Stomach (tissue), 9 donors: ENCODE measurements around the gene PAK2. TPM values are rescaled to one million over a fixed set of nuclear protein-coding genes. Genes with fewer than 3 reads are reported as not detected.
A peak's percentile ranks its signal among the peaks of the same experiment; 100 is the strongest.
"Not testable (repeated sequence)": the region's sequence is repeated elsewhere in the genome, so short reads cannot be mapped to it uniquely, and the experiment has no call there.

Experiments
- DNase-seq, 2 donors: peaks; one replicate each; pipeline versions ENCODE4 v3.0.0 to v3.0.0-alpha.2; 2013 to 2019
- H3K27ac ChIP-seq, 5 donors: fragments of 200-600 bp in 4 of 5; sonication (generic) in 4 of 5; one replicate each; pipeline ENCODE4 v1.5.1; 2013 to 2019; ENCODE audit warnings: mild to moderate bottlenecking in 1 of 5, moderate library complexity in 1 of 5
- H3K27me3 ChIP-seq, 3 donors: fragments of 200-600 bp; sonication (generic); one replicate each; pipeline ENCODE4 v1.5.1; 2017 to 2019; ENCODE audit warnings: mixed run types in 1 of 3
- H3K36me3 ChIP-seq, 4 donors: fragments of 200-600 bp; sonication (generic); 1 replicate in 3 of 4; 2 replicates in 1 of 4; pipeline ENCODE4 v1.5.1; 2016 to 2019
- H3K4me1 ChIP-seq, 4 donors: fragments of 200-600 bp; sonication (generic); one replicate each; pipeline ENCODE4 v1.5.1; 2016 to 2019
- H3K4me3 ChIP-seq, 4 donors: fragments of 200-600 bp; sonication (generic) in 3 of 4; one replicate each; pipeline ENCODE4 v1.5.1; 2016 to 2019; ENCODE audit warnings: mild to moderate bottlenecking in 1 of 4
- H3K9me3 ChIP-seq, 4 donors: fragments of 200-600 bp; sonication (generic); one replicate each; pipeline ENCODE4 v1.5.1; 2016 to 2019
- EP300 ChIP-seq: sonication (generic); formaldehyde crosslinking; IDR thresholded peaks from one replicate; pipeline ENCODE4 v1.6.1; 2017; ENCODE audit warnings: antibody characterized with exemption
- POLR2A ChIP-seq, 4 donors: fragments of 450-650 bp; IDR thresholded peaks; one replicate each; pipeline ENCODE4 v1.6.1; 2016; ENCODE audit warnings: antibody characterized with exemption in 4 of 4, control low read depth in 2 of 4, mild to moderate bottlenecking in 1 of 4, moderate library complexity in 1 of 4
- POLR2AphosphoS5 ChIP-seq, 3 donors: sonication (generic); formaldehyde crosslinking; IDR thresholded peaks; one replicate each; pipeline ENCODE4 v1.6.1; 2016; ENCODE audit warnings: antibody characterized with exemption in 3 of 3
- WGBS, 5 donors: extraction: QIAGEN DNeasy Blood & Tissue Kit in 3 of 5; methylation state at CpG; one replicate each; pipeline versions ENCODE4 v1.1.5 to v1.1.7; 2013 to 2018; 5-methylcytosine and 5-hydroxymethylcytosine counted together
- intact Hi-C: fragments of 100-400 bp; cut with DNase I; formaldehyde crosslinking; loops from one replicate; pipeline ENCODE4 v1.15.1; 2023; ENCODE audit warnings: low total_unique reads
- polyA plus RNA-seq, 3 donors: library from polyadenylated mRNA; stranded (reverse); fragments of 200-250 nt; gene quantifications; one replicate each; pipeline ENCODE4 v1.2.3, GENCODE V29; 2013
- total RNA-seq, 5 donors: library from RNA; depleted of rRNA; stranded (reverse); fragments of >200 nt; gene quantifications; one replicate each; pipeline versions ENCODE4 v1.1.0 to v1.2.3, GENCODE V29; 2014 to 2016
- TF ChIP-seq, protein P1 (sequence below), 7 experiments: fragments of 450-650 bp in 4 of 7; fragments of 200-600 bp in 3 of 7; sonication (generic) in 3 of 7; IDR thresholded peaks; one replicate each; pipeline ENCODE4 v1.5.1; 2016 to 2019; ENCODE audit warnings: antibody characterized with exemption in 7 of 7, control low read depth in 2 of 7, mild to moderate bottlenecking in 1 of 7
- donor health status: healthy with polysubstance abuse.
- donor health status: Bipolar disorder and iron deficiency.
- donor health status: healthy.

Gene PAK2
- total and polyA plus RNA-seq, 8 donors: 11.1 to 88.7 (median 22.0) TPM

DNA sequence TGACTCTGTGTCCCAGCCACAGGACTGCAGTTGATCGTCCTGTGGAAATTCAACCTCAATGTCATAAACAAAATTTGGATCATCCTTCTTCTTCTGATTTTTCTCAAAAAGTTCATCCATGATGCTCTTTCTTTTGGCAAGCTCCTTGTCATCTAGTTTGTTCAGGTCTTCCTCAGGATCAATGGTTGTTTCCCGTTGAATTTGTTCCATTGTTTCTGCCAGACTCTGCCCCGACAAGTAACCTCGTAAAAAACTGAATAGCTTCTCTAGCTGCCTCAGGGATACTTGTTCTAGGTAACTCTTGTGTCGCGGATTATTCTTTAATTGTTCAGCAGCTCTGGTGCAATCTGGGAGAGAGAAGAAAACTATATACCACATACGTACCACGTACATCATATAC lies 32.1 kb upstream of the PAK2 start:
- 85 to 96% (median 95%) methylated on average over 8 of the region's 8 CpGs for WGBS, 5 donors
- intact Hi-C loops: no loop called here
- no peak for DNase-seq
- Histone ChIP-seq H3K27ac (no peak overlapping the region), H3K36me3 (no peaks in the 10 kb centered on the region), H3K4me1 (peaks cover 8 to 12% (median 10%) of the 10 kb centered on the region in 4 donors), H3K9me3 (no peaks in the 10 kb centered on the region), H3K4me3 (no peak overlapping the region), H3K27me3 (no peaks in the 10 kb centered on the region)
- TF ChIP-seq POLR2A (IDR thresholded peaks at IDR 0.05) (no peak), EP300 (no peak), POLR2AphosphoS5 (IDR thresholded peaks at IDR 0.05) (no peak)
- TF ChIP-seq, protein P1, sequence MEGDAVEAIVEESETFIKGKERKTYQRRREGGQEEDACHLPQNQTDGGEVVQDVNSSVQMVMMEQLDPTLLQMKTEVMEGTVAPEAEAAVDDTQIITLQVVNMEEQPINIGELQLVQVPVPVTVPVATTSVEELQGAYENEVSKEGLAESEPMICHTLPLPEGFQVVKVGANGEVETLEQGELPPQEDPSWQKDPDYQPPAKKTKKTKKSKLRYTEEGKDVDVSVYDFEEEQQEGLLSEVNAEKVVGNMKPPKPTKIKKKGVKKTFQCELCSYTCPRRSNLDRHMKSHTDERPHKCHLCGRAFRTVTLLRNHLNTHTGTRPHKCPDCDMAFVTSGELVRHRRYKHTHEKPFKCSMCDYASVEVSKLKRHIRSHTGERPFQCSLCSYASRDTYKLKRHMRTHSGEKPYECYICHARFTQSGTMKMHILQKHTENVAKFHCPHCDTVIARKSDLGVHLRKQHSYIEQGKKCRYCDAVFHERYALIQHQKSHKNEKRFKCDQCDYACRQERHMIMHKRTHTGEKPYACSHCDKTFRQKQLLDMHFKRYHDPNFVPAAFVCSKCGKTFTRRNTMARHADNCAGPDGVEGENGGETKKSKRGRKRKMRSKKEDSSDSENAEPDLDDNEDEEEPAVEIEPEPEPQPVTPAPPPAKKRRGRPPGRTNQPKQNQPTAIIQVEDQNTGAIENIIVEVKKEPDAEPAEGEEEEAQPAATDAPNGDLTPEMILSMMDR (IDR thresholded peaks at IDR 0.05): no peak

DNA sequence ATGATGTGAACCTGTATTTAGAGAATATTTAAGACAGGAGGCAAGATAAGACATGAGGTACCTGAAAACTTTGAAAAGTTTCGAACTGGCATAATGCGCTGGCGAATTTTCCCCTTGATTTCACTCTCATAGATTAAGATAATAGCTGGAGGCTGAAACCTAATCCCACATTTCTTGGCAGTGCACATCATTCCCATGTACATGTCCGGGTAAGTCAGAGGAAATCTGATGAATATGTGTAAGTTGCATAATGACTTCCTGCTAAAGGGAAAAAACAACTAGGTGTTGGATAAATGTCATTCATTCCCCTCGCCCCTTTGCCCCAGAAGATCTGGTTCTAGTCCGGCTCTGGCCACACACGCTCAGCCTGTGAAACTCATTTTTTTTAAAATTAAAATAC lies 31.2 kb upstream of the PAK2 start:
- TF ChIP-seq, protein P1 (IDR thresholded peaks at IDR 0.05): no peak
- TF ChIP-seq POLR2A (IDR thresholded peaks at IDR 0.05): no peak
- TF ChIP-seq EP300: no peak
- TF ChIP-seq POLR2AphosphoS5 (IDR thresholded peaks at IDR 0.05): no peak
- Histone ChIP-seq H3K36me3 (no peaks in the 10 kb centered on the region), H3K9me3 (no peaks in the 10 kb centered on the region), H3K4me1 (peaks cover 14 to 20% (median 16%) of the 10 kb centered on the region in 4 donors), H3K27me3 (no peaks in the 10 kb centered on the region), H3K27ac (no peak overlapping the region), H3K4me3 (no peak overlapping the region)
- DNase-seq: no peak
- 76 to 85% (median 80%) methylated on average over 7 of the region's 7 CpGs for whole genome bisulfite sequencing, 5 donors
- intact Hi-C loops: no loop called here

DNA sequence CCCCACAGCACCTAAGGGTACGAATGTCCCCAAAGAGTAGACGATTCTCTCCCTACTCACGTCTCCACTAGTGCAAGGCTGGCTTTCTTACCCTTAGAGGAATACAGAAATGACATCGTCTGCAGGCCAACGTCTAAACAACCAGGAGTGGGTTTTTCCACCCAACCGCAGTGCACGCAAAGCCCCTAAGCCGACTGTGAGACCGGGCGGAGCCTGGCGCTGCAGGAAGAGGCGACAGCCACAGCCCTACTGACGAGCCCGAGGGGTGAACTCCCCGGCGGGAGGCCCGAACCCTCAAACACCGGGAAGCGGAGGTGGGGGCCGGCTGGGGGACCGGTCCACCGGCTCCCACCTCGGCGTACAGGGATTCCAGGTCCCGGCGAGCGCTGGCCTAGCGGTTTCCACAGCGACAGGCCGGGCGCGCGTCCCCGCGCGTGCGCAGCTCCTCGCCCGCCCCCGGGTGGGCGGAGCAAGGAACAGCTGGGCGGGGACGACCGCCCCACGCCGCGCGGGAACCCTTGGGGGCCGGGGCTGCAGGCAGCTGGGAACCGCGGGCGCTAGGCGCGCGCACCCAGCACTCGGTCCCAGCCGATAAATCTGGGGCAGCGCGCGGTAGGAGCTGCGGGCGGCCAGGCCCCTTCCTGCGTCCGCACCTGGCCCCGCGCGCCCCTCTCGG lies 27.7 kb upstream of the PAK2 start, which contains the start of the genes CEP19 and PIGX:
CEP19 (minus strand) TSS at position 413 of the 676 bp plus-strand sequence. CDS start 3,593 bp downstream, outside the sequence.
PIGX (plus strand) TSS at position 540 of the 676 bp plus-strand sequence.
- TF ChIP-seq POLR2AphosphoS5 (IDR thresholded peaks at IDR 0.05) (peak; percentile 30 to 72 (median 70)), EP300 (no peak), POLR2A (IDR thresholded peaks at IDR 0.05) (no peak)
- TF ChIP-seq, protein P1 (IDR thresholded peaks at IDR 0.05): peak in 4 of 7 experiments; percentile 14 to 34 (median 16)
- Histone ChIP-seq H3K27me3 (no peaks in the 10 kb centered on the region), H3K4me1 (peaks cover 15 to 23% (median 20%) of the 10 kb centered on the region in 4 donors), H3K9me3 (no peaks in the 10 kb centered on the region), H3K27ac (peak within 1 kb of the TSS; percentile 90 to 99 (median 96)), H3K36me3 (no peaks in the 10 kb centered on the region), H3K4me3 (peak within 1 kb of the TSS; percentile 69 to 93 (median 85))
- DNase-seq: peak; percentile 86 to 96
- intact Hi-C loops: no loop called here
- 0% methylated on average over 6 to 68 of the region's 68 CpGs for WGBS, 5 donors

DNA sequence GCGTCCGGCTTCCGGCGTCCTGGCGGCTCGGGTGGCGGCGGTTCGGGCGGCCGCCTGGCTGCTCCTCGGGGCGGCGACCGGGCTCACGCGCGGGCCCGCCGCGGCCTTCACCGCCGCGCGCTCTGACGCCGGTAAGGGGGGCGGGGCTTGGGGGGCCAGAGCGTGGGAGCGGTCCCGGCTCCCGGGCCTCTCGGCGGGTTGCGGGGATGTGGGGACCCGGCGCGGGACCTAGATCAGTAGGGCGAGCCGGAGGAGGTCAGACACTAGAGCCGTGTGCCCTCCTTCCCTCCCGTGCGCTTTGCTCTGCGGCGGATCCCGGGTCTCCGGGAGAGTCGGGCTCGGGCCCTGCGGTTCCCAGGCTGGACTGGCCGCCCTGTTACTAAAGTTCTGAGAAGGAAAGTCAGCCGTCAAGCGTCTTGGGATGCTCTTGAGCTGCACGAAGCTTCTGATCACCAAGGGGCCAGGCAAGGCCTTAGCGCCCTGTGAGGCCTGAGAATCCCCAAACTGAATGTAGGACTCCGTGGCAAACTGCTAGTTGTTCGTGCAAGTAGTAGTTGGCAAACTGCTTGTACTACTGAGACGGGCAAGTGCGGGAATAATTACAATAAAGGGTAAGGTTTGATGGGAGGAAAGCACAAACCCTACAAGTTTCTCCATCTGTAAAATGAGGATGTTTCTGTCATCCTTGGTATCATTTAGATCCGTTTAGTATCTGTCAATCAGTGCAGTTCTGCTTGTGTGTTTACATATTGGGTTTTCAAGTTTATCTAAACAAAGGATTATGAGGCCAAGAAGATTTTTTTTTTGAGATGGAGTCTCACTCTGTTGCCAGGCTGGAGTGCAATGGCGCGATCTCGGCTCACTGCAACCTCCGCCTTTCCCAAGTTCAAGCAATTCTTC lies 26.9 kb upstream of the PAK2 start:
- Histone ChIP-seq H3K4me3 (peak overlapping the region; percentile 69 to 93 (median 85)), H3K27me3 (no peaks in the 10 kb centered on the region), H3K36me3 (no peaks in the 10 kb centered on the region), H3K9me3 (no peaks in the 10 kb centered on the region), H3K4me1 (peaks cover 15 to 23% (median 20%) of the 10 kb centered on the region in 4 donors), H3K27ac (peak overlapping the region; percentile 90 to 99 (median 96))
- DNase-seq: peak; percentile 72 to 90
- WGBS, 5 donors: 4 to 11% (median 5%) methylated on average over 22 to 64 of the region's 64 CpGs
- intact Hi-C loops: no loop called here
- TF ChIP-seq, protein P1 (IDR thresholded peaks at IDR 0.05): no peak
- TF ChIP-seq POLR2AphosphoS5 (IDR thresholded peaks at IDR 0.05): no peak
- TF ChIP-seq POLR2A (IDR thresholded peaks at IDR 0.05): no peak
- TF ChIP-seq EP300: no peak

DNA sequence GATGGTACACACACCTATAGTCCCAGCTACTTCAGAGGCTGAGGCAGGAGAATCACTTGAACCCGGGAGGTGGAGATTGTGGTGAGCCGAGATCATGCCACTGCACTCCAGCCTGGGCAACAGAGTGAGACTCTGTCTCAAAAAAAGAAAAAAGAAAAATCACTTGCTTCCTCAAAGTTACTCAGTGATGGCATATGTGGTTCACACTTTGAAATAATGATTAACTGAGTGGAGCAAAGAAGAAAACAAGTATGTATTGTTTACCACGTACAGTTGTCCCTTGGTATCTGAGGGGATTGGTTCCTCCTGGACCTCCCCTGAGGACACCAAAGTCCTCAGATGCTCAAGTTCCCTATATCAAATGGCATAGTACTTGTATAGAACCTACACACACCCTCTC lies 22.5 kb upstream of the PAK2 start:
- WGBS, 5 donors: 92 to 97% (median 96%) methylated on average over 3 of the region's 3 CpGs
- H3K27me3 ChIP-seq, H3K4me3 ChIP-seq, intact Hi-C loops, H3K9me3 ChIP-seq, H3K36me3 ChIP-seq, H3K27ac ChIP-seq, DNase-seq: not testable (repeated sequence)
- H3K4me1 ChIP-seq: peaks cover 7 to 11% (median 10%) of the 10 kb centered on the region in 4 donors
